IMR-90 (cell line): ENCODE results near the gene SPCS2. TPM values are rescaled to one million over a fixed set of nuclear protein-coding genes. Genes with fewer than 3 reads are reported as not detected.

Experiments
- ATAC-seq: fragments of 200-7000 bp; cut with Tn5 transposase; 2 replicates; pipeline ENCODE4 v1.9.1; 2020; ENCODE audit warnings: low read depth, mild to moderate bottlenecking, moderate library complexity
- BruUV-seq: library from RNA; stranded (reverse); fragments of 400-500 nt; replicated peaks from 2 replicates; lab custom pipeline; 2021; lab: Mats Ljungman, UMichigan
- CTCF ChIA-PET: fragments of 300-600 bp; formaldehyde crosslinking; extraction: SDS; loops from one replicate; lab custom pipeline; 2021; ENCODE audit warnings: antibody characterized with exemption; lab: Yijun Ruan, JAX
- POLR2A ChIA-PET: fragments of 300-600 bp; sonication (Branson Sonifier 250); formaldehyde crosslinking; loops from one replicate; lab custom pipeline; 2022; ENCODE audit warnings: antibody characterized with exemption; ENCODE audit not compliant: unreplicated experiment; lab: Charles Lee
- DNase-seq: peaks from one replicate; pipeline ENCODE4 v3.0.0; 2013
- H2AFZ ChIP-seq: replicated peaks from 2 replicates; pipeline ENCODE3; 2013; ENCODE audit warnings: low read length, mild to moderate bottlenecking; ENCODE audit not compliant: poor library complexity
- H2AK5ac ChIP-seq: 2 replicates; pipeline ENCODE4 v1.6.1; 2013; ENCODE audit warnings: low read depth, low read length, inconsistent platforms
- H2AK9ac ChIP-seq: replicated peaks from 2 replicates; pipeline ENCODE3; 2013; ENCODE audit warnings: mild to moderate bottlenecking, low read depth, low read length, moderate library complexity; ENCODE audit not compliant: poor library complexity
- H2BK120ac ChIP-seq: 2 replicates; pipeline ENCODE4 v1.6.1; 2013; ENCODE audit warnings: low read depth, low read length, inconsistent platforms
- H2BK15ac ChIP-seq: 3 replicates; pipeline ENCODE4 v1.6.1; 2013; ENCODE audit warnings: low read depth, low read length, inconsistent platforms
- H2BK20ac ChIP-seq: 2 replicates; pipeline ENCODE4 v1.6.1; 2013; ENCODE audit warnings: low read depth, mild to moderate bottlenecking, inconsistent platforms, low read length, moderate library complexity
- H2BK5ac ChIP-seq: 2 replicates; pipeline ENCODE4 v1.6.1; 2013; ENCODE audit warnings: mild to moderate bottlenecking, low read depth, low read length, inconsistent platforms; ENCODE audit not compliant: poor library complexity, severe bottlenecking
- H3K14ac ChIP-seq: replicated peaks from 2 replicates; pipeline ENCODE4 v1.6.1; 2013; ENCODE audit warnings: low read depth, low read length, inconsistent platforms
- H3K18ac ChIP-seq: 2 replicates; pipeline ENCODE4 v1.6.1; 2013; ENCODE audit warnings: low read depth, low read length, control low read depth
- H3K23ac ChIP-seq: 2 replicates; pipeline ENCODE4 v1.6.1; 2013; ENCODE audit warnings: low read depth, low read length, inconsistent platforms
- H3K27ac ChIP-seq: 2 replicates; pipeline ENCODE4 v1.5.1; 2013; ENCODE audit warnings: mild to moderate bottlenecking, control low read depth, low read length; ENCODE audit not compliant: insufficient read depth
- H3K27me3 ChIP-seq: 2 replicates; pipeline ENCODE4 v1.6.1; 2013; ENCODE audit warnings: low read length; ENCODE audit not compliant: control insufficient read depth, insufficient read depth
- H3K36me3 ChIP-seq: 2 replicates; pipeline ENCODE4 v1.6.1; 2013; ENCODE audit warnings: low read length, mixed read lengths; ENCODE audit not compliant: control insufficient read depth, insufficient read depth
- H3K4ac ChIP-seq: 2 replicates; pipeline ENCODE4 v1.6.1; 2013; ENCODE audit warnings: low read depth, low read length, inconsistent platforms
- H3K4me1 ChIP-seq: 2 replicates; pipeline ENCODE4 v1.6.1; 2013; ENCODE audit warnings: low read length, mixed read lengths; ENCODE audit not compliant: control insufficient read depth, insufficient read depth
- H3K4me2 ChIP-seq: 2 replicates; pipeline ENCODE4 v1.6.1; 2013; ENCODE audit warnings: low read depth, mild to moderate bottlenecking, control low read depth, low read length, moderate library complexity
- H3K4me3 ChIP-seq: 2 replicates; pipeline ENCODE4 v1.5.1; 2013; ENCODE audit warnings: low read depth, mild to moderate bottlenecking, control low read depth, low read length, moderate library complexity; ENCODE audit not compliant: insufficient read depth
- H3K56ac ChIP-seq: 2 replicates; pipeline ENCODE4 v1.6.1; 2013; ENCODE audit warnings: low read length, inconsistent platforms; ENCODE audit not compliant: insufficient read depth; ENCODE audit errors: extremely low read depth
- H3K79me1 ChIP-seq, 2 experiments: 2 replicates each; pipeline ENCODE4 v1.6.1; 2013; ENCODE audit warnings: low read length in 2 of 2, inconsistent platforms in 1 of 2, low read depth in 1 of 2
- H3K9ac ChIP-seq: 2 replicates; pipeline ENCODE4 v1.6.1; 2013; ENCODE audit warnings: low read depth, low read length, control low read depth
- H3K9me1 ChIP-seq: 2 replicates; pipeline ENCODE4 v1.6.1; 2013; ENCODE audit warnings: low read length, inconsistent platforms; ENCODE audit not compliant: insufficient read depth
- H3K9me3 ChIP-seq: 2 replicates; pipeline ENCODE4 v1.6.1; 2013; ENCODE audit warnings: low read length; ENCODE audit not compliant: control insufficient read depth, insufficient read depth
- H4K20me1 ChIP-seq: 2 replicates; pipeline ENCODE4 v1.6.1; 2013; ENCODE audit warnings: low read length, inconsistent platforms; ENCODE audit not compliant: insufficient read depth
- H4K5ac ChIP-seq: 2 replicates; pipeline ENCODE4 v1.6.1; 2013; ENCODE audit warnings: mild to moderate bottlenecking, low read depth, low read length, control low read depth
- H4K8ac ChIP-seq, 2 experiments: 2 replicates each; pipeline ENCODE4 v1.6.1; 2013; ENCODE audit warnings: low read depth in 2 of 2, low read length in 2 of 2, control low read depth in 1 of 2, inconsistent platforms in 1 of 2
- H4K91ac ChIP-seq: 2 replicates; pipeline ENCODE4 v1.6.1; 2013; ENCODE audit warnings: low read depth, low read length, inconsistent platforms; ENCODE audit not compliant: insufficient read depth
- BHLHE40 ChIP-seq: fragments of 150-350 bp; IDR thresholded peaks from 2 replicates; pipeline ENCODE4 v1.6.1; 2016; ENCODE audit warnings: mild to moderate bottlenecking, low read depth, low read length
- CEBPB ChIP-seq: IDR thresholded peaks from 2 replicates; pipeline ENCODE4 v1.6.1; 2012; ENCODE audit warnings: low read depth, low read length, improper control_type of control experiment
- CHD1 ChIP-seq: IDR thresholded peaks from 2 replicates; pipeline ENCODE4 v1.6.1; 2012; ENCODE audit warnings: low read depth, low read length, improper control_type of control experiment
- CTCF ChIP-seq: conservative IDR thresholded peaks from 2 replicates; pipeline ENCODE4 v1.5.1; 2012; ENCODE audit warnings: mild to moderate bottlenecking, low read depth, low read length, improper control_type of control experiment
- ELK1 ChIP-seq: fragments of 150-350 bp; IDR thresholded peaks from 2 replicates; pipeline ENCODE4 v1.6.1; 2016; ENCODE audit warnings: low read depth, mild to moderate bottlenecking, low read length, moderate library complexity, borderline replicate concordance
- FOS ChIP-seq: fragments of 150-350 bp; IDR thresholded peaks from 2 replicates; pipeline ENCODE4 v1.6.1; 2016; ENCODE audit warnings: low read depth, low read length
- MAFK ChIP-seq: IDR thresholded peaks from 2 replicates; pipeline ENCODE4 v1.6.1; 2012; ENCODE audit warnings: low read depth, low read length, improper control_type of control experiment
- MAZ ChIP-seq: IDR thresholded peaks from 2 replicates; pipeline ENCODE4 v1.6.1; 2012; ENCODE audit warnings: low read depth, mild to moderate bottlenecking, low read length, improper control_type of control experiment, moderate library complexity, borderline replicate concordance
- MXI1 ChIP-seq: IDR thresholded peaks from 2 replicates; pipeline ENCODE4 v1.6.1; 2012; ENCODE audit warnings: low read depth, mild to moderate bottlenecking, low read length, moderate library complexity, borderline replicate concordance
- NFE2L2 ChIP-seq: fragments of 150-350 bp; IDR thresholded peaks from 2 replicates; pipeline ENCODE4 v1.6.1; 2016; ENCODE audit warnings: low read depth, mild to moderate bottlenecking, low read length
- POLR2A ChIP-seq: IDR thresholded peaks from 2 replicates; pipeline ENCODE4 v1.6.1; 2012; ENCODE audit warnings: mild to moderate bottlenecking, low read depth, low read length
- RAD21 ChIP-seq: IDR thresholded peaks from 2 replicates; pipeline ENCODE4 v1.6.1; 2012; ENCODE audit warnings: low read length, improper control_type of control experiment
- RCOR1 ChIP-seq: IDR thresholded peaks from 2 replicates; pipeline ENCODE4 v1.6.1; 2012; ENCODE audit warnings: mild to moderate bottlenecking, low read length, improper control_type of control experiment; ENCODE audit not compliant: insufficient replicate concordance
- RFX5 ChIP-seq: IDR thresholded peaks from 2 replicates; pipeline ENCODE4 v1.8.0; 2012; ENCODE audit warnings: low read depth, mild to moderate bottlenecking, low read length, moderate library complexity
- SMC3 ChIP-seq: fragments of 150-350 bp; IDR thresholded peaks from 2 replicates; pipeline ENCODE4 v1.6.1; 2016; ENCODE audit warnings: low read depth, mild to moderate bottlenecking, antibody characterized with exemption, low read length, moderate library complexity
- USF2 ChIP-seq: fragments of 150-350 bp; IDR thresholded peaks from 2 replicates; pipeline ENCODE4 v1.6.1; 2017; ENCODE audit warnings: mild to moderate bottlenecking, antibody characterized with exemption, low read length, low read depth
- WGBS, 2 experiments: methylation state at CpG; one replicate each; pipeline versions ENCODE4 v1.1.5 to v1.1.7; 2013; ENCODE audit warnings: missing lambda C conversion rate in 2 of 2; ENCODE audit not compliant: insufficient read length in 1 of 2; ENCODE audit errors: extremely low coverage in 2 of 2; 5-methylcytosine and 5-hydroxymethylcytosine counted together
- dilution Hi-C: fragments of 300-500 bp; cut with HindIII; formaldehyde crosslinking; loops from one replicate; pipeline ENCODE4 v1.14.3; 2018; ENCODE audit warnings: low sequenced_read_pairs; ENCODE audit not compliant: unreplicated experiment
- in situ Hi-C: fragments of 300-500 bp; cut with MboI; formaldehyde crosslinking; loops from 3 replicates; pipeline ENCODE4 v1.14.3; 2019; ENCODE audit warnings: low sequenced_read_pairs, inconsistent platforms, mixed read lengths
- intact Hi-C: fragments of 100-400 bp; cut with micrococcal nuclease; formaldehyde crosslinking; loops from 2 replicates; pipeline ENCODE4 v1.10.0; 2022
- polyA plus RNA-seq, 3 experiments: library from polyadenylated mRNA; depleted of rRNA; stranded (reverse); fragments of >200 nt; gene quantifications; 2 replicates each; pipeline ENCODE4 v1.2.3, GENCODE V29; 2012; ENCODE audit warnings: low replicate concordance in 1 of 3
- total RNA-seq: library from RNA; depleted of rRNA; stranded (reverse); fragments of >200 nt; gene quantifications from 2 replicates; pipeline ENCODE4 v1.2.3, GENCODE V29; 2012

Gene SPCS2
- total and polyA plus RNA-seq, 2 of the 4 experiments (the other 2 are of a cell fraction): 15.4 to 76.0 TPM

- H3K36me3 ChIP-seq: peaks cover 11% of the 10 kb centered on the region
- TF ChIP-seq CEBPB: no peak
- TF ChIP-seq MAZ: no peak
- TF ChIP-seq RFX5: no peak
- TF ChIP-seq NFE2L2: no peak
- TF ChIP-seq BHLHE40: no peak
- TF ChIP-seq CTCF: no peak
- no peak for TF ChIP-seq POLR2A
- TF ChIP-seq RAD21: no peak
- TF ChIP-seq CHD1: no peak
- TF ChIP-seq RCOR1: no peak
- TF ChIP-seq FOS: no peak
- no peak for TF ChIP-seq SMC3
- TF ChIP-seq ELK1: no peak
- no peak for TF ChIP-seq MAFK
- no peak for TF ChIP-seq USF2
- TF ChIP-seq MXI1: no peak
- no peak overlapping the region for H3K23ac ChIP-seq
- H3K27me3 ChIP-seq: no peaks in the 10 kb centered on the region
- no peak for ATAC-seq
- no peak overlapping the region for H2BK5ac ChIP-seq
- dilution Hi-C loops (no loop called here), in situ Hi-C loops (no loop called here), intact Hi-C loops (no loop called here)
- no peak overlapping the region for H2BK120ac ChIP-seq
- no peak overlapping the region for H3K18ac ChIP-seq
- WGBS, 2 experiments: 60% methylated on average over 1 of the region's 2 CpGs; no CpG with 5 or more reads in 1 of the 2 experiments
- DNase-seq: no peak
- H3K4me3 ChIP-seq: no peak overlapping the region
- H4K20me1 ChIP-seq: no peaks in the 10 kb centered on the region
- no TSS peak for BruUV-seq
- ChIA-PET CTCF (no interaction called here), POLR2A (interaction anchor here (0.5 kb wide), 1 partner anchor 105 kb away, joined by 3 read pairs; no protein-coding TSS in a partner anchor)
- H4K8ac ChIP-seq: no peak overlapping the region
- no peak overlapping the region for H2AK9ac ChIP-seq
- H3K9me3 ChIP-seq: no peaks in the 10 kb centered on the region
- no peak overlapping the region for H4K5ac ChIP-seq
- peaks cover 11% of the 10 kb centered on the region for H3K4me1 ChIP-seq
- H3K9ac ChIP-seq: no peak overlapping the region
- no peak overlapping the region for H3K14ac ChIP-seq
- H3K56ac ChIP-seq: no peak overlapping the region
- H2BK20ac ChIP-seq: no peak overlapping the region
- H3K9me1 ChIP-seq: peaks cover 8% of the 10 kb centered on the region
- H3K27ac ChIP-seq: no peak overlapping the region
- no peak overlapping the region for H2AFZ ChIP-seq
- H3K4ac ChIP-seq: no peak overlapping the region
- no peak overlapping the region for H4K91ac ChIP-seq
- no peak overlapping the region for H3K4me2 ChIP-seq
- peaks cover 0 to 19% of the 10 kb centered on the region in 2 experiments; a peak in 1 of 4 replicates for H3K79me1 ChIP-seq
- no peak overlapping the region for H2AK5ac ChIP-seq
- H2BK15ac ChIP-seq: no peak overlapping the region
Measured at GRCh38 chr11:74936087-74936486, 13.0 kb upstream of the SPCS2 start.
